Muscle of leg (tissue), 11 donors: ENCODE results near the gene NR1H4. TPM values are rescaled to one million over a fixed set of nuclear protein-coding genes. Genes with fewer than 3 reads are reported as not detected.
A peak's percentile ranks its signal among the peaks of the same experiment; 100 is the strongest.
"Not testable (repeated sequence)": the region's sequence is repeated elsewhere in the genome, so short reads cannot be mapped to it uniquely, and the experiment has no call there.

Experiments
- DNase-seq: peaks from one replicate; pipeline ENCODE4 v3.0.0; 2013
- H3K27ac ChIP-seq: one replicate; pipeline ENCODE4 v1.5.1; 2013; ENCODE audit warnings: mild to moderate bottlenecking, low read length, control low read depth
- H3K27me3 ChIP-seq: one replicate; pipeline ENCODE4 v1.6.1; 2013; ENCODE audit warnings: low read length; ENCODE audit not compliant: control insufficient read depth, insufficient read depth
- H3K36me3 ChIP-seq: one replicate; pipeline ENCODE4 v1.6.1; 2013; ENCODE audit warnings: low read length; ENCODE audit not compliant: control insufficient read depth, insufficient read depth
- H3K4me1 ChIP-seq: one replicate; pipeline ENCODE4 v1.6.1; 2013; ENCODE audit warnings: low read length; ENCODE audit not compliant: control insufficient read depth, insufficient read depth
- H3K4me3 ChIP-seq: one replicate; pipeline ENCODE4 v1.5.1; 2013; ENCODE audit warnings: low read length, control low read depth
- H3K9me3 ChIP-seq: replicated peaks from 2 replicates; pipeline ENCODE4 v1.6.1; 2013; ENCODE audit warnings: low read depth, low read length; ENCODE audit not compliant: control insufficient read depth
- WGBS: methylation state at CpG from one replicate; pipeline ENCODE4 v1.1.5; 2013; ENCODE audit warnings: missing lambda C conversion rate; ENCODE audit not compliant: insufficient coverage; 5-methylcytosine and 5-hydroxymethylcytosine counted together
- polyA plus RNA-seq, 8 donors: library from polyadenylated mRNA; unstranded; fragments of 120-200 nt; gene quantifications; one replicate each; pipeline versions ENCODE4 v1.2.1 to v1.2.3, GENCODE V29; 2013; ENCODE audit warnings: inconsistent platforms in 1 of 8, low replicate concordance in 1 of 8; ENCODE audit not compliant: insufficient read length in 8 of 8, insufficient read depth in 1 of 8
- total RNA-seq: library from RNA; stranded (reverse); fragments of 120-200 nt; gene quantifications from one replicate; pipeline ENCODE4 v1.2.4, GENCODE V29; 2013

Gene NR1H4
- total and polyA plus RNA-seq, 9 donors = 0.04 to 3.4 (median 0.20) TPM; not detected in 3

DNA sequence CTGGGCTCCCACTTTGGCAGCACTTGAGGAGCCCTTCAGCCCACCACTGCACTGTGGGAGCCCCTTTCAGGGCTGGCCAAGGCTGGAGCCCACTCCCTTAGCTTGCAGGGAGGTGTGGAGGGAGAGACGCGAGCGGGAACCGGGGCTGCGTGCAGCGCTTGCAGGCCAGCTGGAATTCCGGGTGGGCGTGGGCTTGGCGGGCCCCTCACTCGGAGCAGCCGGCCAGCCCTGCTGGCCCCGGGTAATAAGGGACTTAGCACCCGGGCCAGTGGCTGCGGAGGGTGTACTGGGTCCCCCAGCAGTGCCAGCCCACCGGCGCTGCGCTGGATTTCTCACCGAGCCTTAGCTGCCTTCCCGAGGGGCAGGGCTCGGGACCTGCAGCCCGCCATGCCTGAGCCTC lies 85.6 kb downstream of the NR1H4 start:
- not testable (repeated sequence) for H3K4me3 ChIP-seq, H3K4me1 ChIP-seq, H3K36me3 ChIP-seq, H3K9me3 ChIP-seq, DNase-seq, H3K27me3 ChIP-seq, H3K27ac ChIP-seq
- 82% methylated on average over 9 of the region's 21 CpGs for WGBS

GRCh38 chr12:100564090-100564489 lies 90.4 kb downstream of the NR1H4 start:
- no peak overlapping the region for H3K4me3 ChIP-seq
- no peaks in the 10 kb centered on the region for H3K36me3 ChIP-seq
- no peaks in the 10 kb centered on the region for H3K27me3 ChIP-seq
- H3K9me3 ChIP-seq = no peaks in the 10 kb centered on the region
- peak overlapping the region; percentile 77 for H3K27ac ChIP-seq
- peak; percentile 79 for DNase-seq
- H3K4me1 ChIP-seq = peaks cover 4% of the 10 kb centered on the region
- no CpG with 5 or more reads among the region's 2 CpGs for WGBS

DNA sequence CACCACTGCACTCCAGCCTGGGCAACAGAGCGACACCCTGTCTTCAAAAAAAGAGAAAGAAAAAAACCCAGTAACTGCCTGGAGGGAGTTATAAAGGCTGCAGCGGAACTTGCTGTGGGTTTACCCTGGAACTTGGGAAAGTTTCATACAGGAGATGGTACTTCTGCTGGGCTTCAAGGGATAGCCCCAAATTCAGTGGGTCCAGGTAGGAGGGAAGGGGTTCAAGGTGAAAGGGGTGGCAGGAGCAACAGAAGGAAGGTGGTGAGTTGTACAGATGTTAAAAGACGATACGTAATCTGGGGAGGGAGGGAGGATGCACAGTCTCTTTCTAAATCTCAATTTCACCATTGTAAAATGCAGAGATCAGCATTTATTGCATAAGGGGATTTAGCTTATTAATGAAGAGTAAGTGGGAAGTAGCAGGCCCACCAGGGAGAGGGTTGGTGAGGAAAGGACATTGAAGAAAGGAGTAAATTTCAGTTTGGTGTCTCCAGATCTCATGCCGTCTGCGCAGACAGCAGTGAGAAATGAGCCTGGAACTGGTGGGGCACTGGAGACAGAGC lies 91.3 kb downstream of the NR1H4 start:
- H3K36me3 ChIP-seq = no peaks in the 10 kb centered on the region
- H3K4me1 ChIP-seq = peaks cover 4% of the 10 kb centered on the region
- DNase-seq = no peak
- no peaks in the 10 kb centered on the region for H3K27me3 ChIP-seq
- 86% methylated on average over 4 of the region's 6 CpGs for WGBS
- no peaks in the 10 kb centered on the region for H3K9me3 ChIP-seq
- peak overlapping the region; percentile 77 for H3K27ac ChIP-seq
- no peak overlapping the region for H3K4me3 ChIP-seq

- peak; percentile 25 for DNase-seq
- no peak overlapping the region for H3K27ac ChIP-seq
- 63% methylated on average over 1 of the region's 3 CpGs for WGBS
These were observed 92.4 kb downstream of the NR1H4 start for GRCh38 chr12:100565987-100566545.

GRCh38 chr12:100566887-100567637 lies 93.4 kb downstream of the NR1H4 start:
- DNase-seq = peak; percentile 72
- no CpG with 5 or more reads among the region's 3 CpGs for WGBS

More at GRCh38 chr12:100565987-100566545, 92.4 kb downstream of the NR1H4 start:
- no peaks in the 10 kb centered on the region for H3K36me3 ChIP-seq
- peaks cover 4% of the 10 kb centered on the region for H3K4me1 ChIP-seq
- no peaks in the 10 kb centered on the region for H3K9me3 ChIP-seq
- H3K4me3 ChIP-seq = no peak overlapping the region
- H3K27me3 ChIP-seq = no peaks in the 10 kb centered on the region

DNA sequence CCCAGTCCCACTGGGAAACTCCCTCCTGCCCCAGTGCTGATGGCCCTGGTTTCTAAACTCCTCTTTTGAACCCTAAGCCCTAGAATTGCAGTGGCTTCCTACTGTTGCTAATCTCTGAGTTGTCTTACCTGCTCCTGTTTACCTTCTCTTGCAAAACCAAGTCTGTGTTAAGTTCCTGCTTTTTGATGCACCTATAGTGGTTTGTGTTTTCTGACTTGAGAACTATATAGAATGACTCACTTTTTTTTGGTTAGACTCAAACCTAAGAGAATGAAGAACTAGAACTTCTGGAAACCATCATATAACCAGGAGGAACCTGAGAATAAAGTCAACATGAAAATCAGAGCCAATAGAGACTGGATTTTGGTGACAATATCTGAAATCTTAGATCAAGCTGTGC lies 94.3 kb downstream of the NR1H4 start:
- no peak overlapping the region for H3K27ac ChIP-seq
- H3K4me1 ChIP-seq = peaks cover 4% of the 10 kb centered on the region
- no peaks in the 10 kb centered on the region for H3K27me3 ChIP-seq
- DNase-seq = no peak
- H3K36me3 ChIP-seq = no peaks in the 10 kb centered on the region
- H3K4me3 ChIP-seq = no peak overlapping the region
- H3K9me3 ChIP-seq = no peaks in the 10 kb centered on the region

More at GRCh38 chr12:100566887-100567637, 93.4 kb downstream of the NR1H4 start:
- no peaks in the 10 kb centered on the region for H3K27me3 ChIP-seq
- H3K4me3 ChIP-seq = no peak overlapping the region
- H3K9me3 ChIP-seq = no peaks in the 10 kb centered on the region
- no peak overlapping the region for H3K27ac ChIP-seq
- no peaks in the 10 kb centered on the region for H3K36me3 ChIP-seq
- peaks cover 4% of the 10 kb centered on the region for H3K4me1 ChIP-seq

DNA sequence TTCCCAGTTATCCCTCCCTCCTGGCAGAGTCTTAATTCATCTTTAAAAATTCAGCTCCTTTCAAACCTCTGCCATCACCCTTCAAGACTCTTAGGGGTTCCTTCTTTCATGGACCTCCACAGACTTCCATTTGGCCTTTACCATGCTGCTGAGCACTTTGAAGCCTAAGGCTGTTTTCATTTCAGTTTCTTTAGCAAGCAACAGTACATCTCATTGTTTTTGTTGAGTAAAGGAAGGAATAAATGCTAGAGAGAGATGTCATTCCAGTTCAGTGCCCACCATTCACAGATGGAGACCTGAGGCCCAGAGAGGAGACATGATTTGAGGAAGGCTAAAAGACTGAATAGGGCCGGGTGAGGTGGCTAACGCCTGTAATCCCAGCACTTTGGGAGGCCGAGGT lies 98.5 kb downstream of the NR1H4 start:
- H3K27ac ChIP-seq = no peak overlapping the region
- peaks cover 8% of the 10 kb centered on the region for H3K4me1 ChIP-seq
- no peaks in the 10 kb centered on the region for H3K36me3 ChIP-seq
- WGBS = no CpG with 5 or more reads among the region's 3 CpGs
- no peaks in the 10 kb centered on the region for H3K9me3 ChIP-seq
- DNase-seq = no peak
- H3K4me3 ChIP-seq = no peak overlapping the region
- no peaks in the 10 kb centered on the region for H3K27me3 ChIP-seq

DNA sequence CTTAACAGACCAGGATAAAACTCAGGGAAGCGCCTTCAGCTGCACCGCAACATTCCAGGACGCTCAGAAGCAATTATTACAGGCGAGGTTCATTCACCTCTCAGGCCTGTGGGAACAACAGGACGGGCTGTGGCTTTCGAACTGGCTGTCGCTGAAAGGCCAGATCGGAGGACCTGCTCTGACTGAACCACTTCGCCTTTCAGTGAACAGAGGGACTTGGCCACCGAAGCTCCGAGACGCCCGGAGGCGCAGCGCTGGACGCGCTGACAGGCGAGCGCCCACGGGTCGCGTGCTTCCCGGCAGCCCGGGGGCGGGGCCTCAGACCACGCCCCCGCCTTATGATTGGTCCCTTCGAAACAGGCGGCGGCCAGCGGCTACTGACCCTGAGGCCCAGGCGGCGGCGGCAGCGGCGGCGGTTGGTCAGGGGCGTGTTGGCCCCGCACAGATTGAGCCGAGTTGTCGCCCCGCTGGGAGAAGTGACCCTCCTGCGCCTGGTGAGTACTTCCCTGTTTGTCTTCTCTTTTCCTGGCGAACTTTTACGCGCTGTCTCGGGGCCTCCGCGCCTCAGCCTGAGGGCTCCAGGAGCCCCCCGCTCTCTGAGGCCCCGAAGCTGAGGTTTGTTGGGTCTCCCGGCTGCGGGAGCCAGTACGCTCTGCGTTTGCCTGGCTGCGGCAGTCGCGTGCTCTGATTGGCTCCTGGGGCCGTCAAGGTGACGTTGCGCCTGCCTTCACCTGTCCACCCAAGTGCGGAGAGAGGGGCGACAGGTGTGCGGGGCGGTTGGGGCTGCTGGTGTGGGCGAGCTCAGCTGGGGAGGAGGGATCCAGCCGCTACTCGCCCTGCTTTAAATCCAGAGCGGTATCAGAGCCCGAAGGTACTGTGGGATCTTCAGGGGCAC lies 99.9 kb downstream of the NR1H4 start, which contains the start of gene GAS2L3:
Gene GAS2L3 (plus strand): TSS at position 393 of the 895 bp plus-strand sequence. CDS start 21,221 bp downstream, outside the sequence.
- DNase-seq = peak; percentile 95
- H3K4me1 ChIP-seq = peaks cover 8% of the 10 kb centered on the region
- H3K9me3 ChIP-seq = no peaks in the 10 kb centered on the region
- peak within 1 kb of the TSS; percentile 82 for H3K4me3 ChIP-seq
- H3K27me3 ChIP-seq = no peaks in the 10 kb centered on the region
- WGBS = under 1% methylated on average over 70 of the region's 70 CpGs
- peak within 1 kb of the TSS; percentile 89 for H3K27ac ChIP-seq
- H3K36me3 ChIP-seq = no peaks in the 10 kb centered on the region

- peaks cover 8% of the 10 kb centered on the region for H3K4me1 ChIP-seq
- peak overlapping the region; percentile 82 for H3K4me3 ChIP-seq
- 2% methylated on average over 6 of the region's 15 CpGs for WGBS
- peak overlapping the region; percentile 89 for H3K27ac ChIP-seq
- no peaks in the 10 kb centered on the region for H3K9me3 ChIP-seq
- no peaks in the 10 kb centered on the region for H3K36me3 ChIP-seq
- DNase-seq = peak; percentile 54
- no peaks in the 10 kb centered on the region for H3K27me3 ChIP-seq
These were observed 100.8 kb downstream of the NR1H4 start for GRCh38 chr12:100574187-100575074.
